Measurements from ENCODE around the gene WDR5.

GRCh38 chr9:134191455-134192209, 55.8 kb downstream of the WDR5 start:
- TF ChIP-seq CTCF (IDR thresholded peaks at IDR 0.05) (no peak), POLR2AphosphoS5 (IDR thresholded peaks at IDR 0.05) (no peak), EP300 (IDR thresholded peaks at IDR 0.05) (no peak), POLR2A (IDR thresholded peaks at IDR 0.05) (no peak)
